ENCODE measurements around the gene SAMD14. TPM values are rescaled to one million over a fixed set of nuclear protein-coding genes. Genes with fewer than 3 reads are reported as not detected.

Gene SAMD14
- total and polyA plus RNA-seq, 2 of the 4 experiments (the other 2 are of a cell fraction) = 1.4 to 6.2 TPM

DNA sequence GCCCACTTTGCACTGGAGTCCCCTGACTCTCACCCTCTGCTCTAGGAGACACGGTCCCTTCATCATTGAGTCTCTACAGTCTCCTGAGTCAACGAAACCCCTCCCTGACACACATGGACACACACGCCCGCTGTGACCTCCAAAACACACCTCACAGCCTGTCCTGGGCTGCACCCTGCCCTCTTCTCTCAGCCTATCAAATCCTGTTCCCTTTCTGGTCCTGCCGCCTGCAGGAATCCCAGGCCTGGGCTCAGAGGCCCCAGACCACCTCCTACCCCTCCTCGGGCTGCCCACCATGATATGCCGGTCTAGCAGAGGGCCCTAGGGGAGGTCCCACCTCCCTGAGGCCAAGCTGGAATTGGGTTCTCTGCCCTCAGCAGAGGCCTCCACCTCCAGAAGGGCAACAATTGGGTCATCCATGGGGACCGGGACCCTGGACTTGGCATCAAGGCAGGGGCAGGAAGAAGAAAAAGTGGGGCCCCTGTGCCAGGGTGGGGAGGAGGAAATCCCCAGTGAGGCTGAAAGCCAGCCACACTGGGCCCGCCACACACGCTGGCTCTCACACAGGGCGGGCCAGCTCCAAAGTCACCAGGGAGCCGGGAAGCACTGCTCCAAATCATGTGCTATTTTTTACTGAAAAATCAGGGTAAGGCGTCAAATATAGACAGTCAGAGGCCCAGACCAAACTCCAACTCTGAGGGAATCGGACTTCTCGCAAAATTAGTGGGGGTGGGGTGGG lies 17.1 kb upstream of the SAMD14 start:
- Histone ChIP-seq H2BK15ac (ENCODE audit: low read depth, low read length) (no peak overlapping the region), H3K56ac (ENCODE audit: extremely low read depth, insufficient read depth, low read length) (no peak overlapping the region), H3K4me3 (ENCODE audit: insufficient read depth, low read depth, low read length) (peak overlapping the region; percentile 86), H3K36me3 (ENCODE audit: control insufficient read depth, insufficient read depth, low read length) (peaks cover 32% of the 10 kb centered on the region), H3K9me3 (ENCODE audit: control insufficient read depth, insufficient read depth, low read length) (no peaks in the 10 kb centered on the region), H3K4me1 (ENCODE audit: control insufficient read depth, insufficient read depth, low read length) (peaks cover 23% of the 10 kb centered on the region), H4K91ac (ENCODE audit: insufficient read depth, low read depth, low read length) (no peak overlapping the region), H3K18ac (ENCODE audit: low read depth, low read length) (no peak overlapping the region), H2AFZ (replicated peaks; ENCODE audit: low read length, poor library complexity) (no peak overlapping the region), H2BK120ac (ENCODE audit: low read depth, low read length) (no peak overlapping the region), H3K4ac (ENCODE audit: low read depth, low read length) (peak overlapping the region; percentile 52), H4K8ac (ENCODE audit: low read depth in 2 of 2, low read length in 2 of 2) (no peak overlapping the region; a peak in 1 of 4 replicates), H4K20me1 (ENCODE audit: insufficient read depth, low read length) (peaks cover 68% of the 10 kb centered on the region), H2BK20ac (ENCODE audit: low read depth, low read length) (no peak overlapping the region), H3K4me2 (ENCODE audit: low read depth, low read length) (peak overlapping the region; percentile 96), H2AK5ac (ENCODE audit: low read depth, low read length) (peak overlapping the region; percentile 57; the same call in 1 of the 2 replicates), H3K79me1 (ENCODE audit: low read depth in 1 of 2, low read length in 2 of 2) (peaks cover 9 to 69% of the 10 kb centered on the region in 2 experiments; a peak in 3 of 4 replicates), H3K9ac (ENCODE audit: low read depth, low read length) (peak overlapping the region; percentile 77), H3K14ac (replicated peaks; ENCODE audit: low read depth, low read length) (peak overlapping the region; percentile 65), H4K5ac (ENCODE audit: low read depth, low read length) (no peak overlapping the region), H2AK9ac (replicated peaks; ENCODE audit: low read depth, low read length, poor library complexity) (peak overlapping the region; percentile 80), H3K27me3 (ENCODE audit: control insufficient read depth, insufficient read depth, low read length) (no peaks in the 10 kb centered on the region), H2BK5ac (ENCODE audit: low read depth, low read length, poor library complexity, severe bottlenecking) (no peak overlapping the region), H3K9me1 (ENCODE audit: insufficient read depth, low read length) (peaks cover 2% of the 10 kb centered on the region; the same call in 1 of the 2 replicates), H3K23ac (ENCODE audit: low read depth, low read length) (peak overlapping the region; percentile 69), H3K27ac (ENCODE audit: insufficient read depth, low read length) (peak overlapping the region; percentile 17)
- WGBS, 2 experiments (ENCODE audit: extremely low coverage in 2 of 2, insufficient read length in 1 of 2) = 54% methylated on average over 8 of the region's 15 CpGs; no CpG with 5 or more reads in 1 of the 2 experiments
- TF ChIP-seq FOS (IDR thresholded peaks at IDR 0.05; ENCODE audit: low read depth, low read length) (no peak), RFX5 (IDR thresholded peaks at IDR 0.05; ENCODE audit: low read depth, low read length) (no peak), RAD21 (IDR thresholded peaks at IDR 0.05; ENCODE audit: low read length) (no peak), MXI1 (IDR thresholded peaks at IDR 0.05; ENCODE audit: borderline replicate concordance, low read depth, low read length) (0 out of 2 replicates have a peak, but pooled peaks have one; percentile 36)
- TF ChIP-seq, protein P1, sequence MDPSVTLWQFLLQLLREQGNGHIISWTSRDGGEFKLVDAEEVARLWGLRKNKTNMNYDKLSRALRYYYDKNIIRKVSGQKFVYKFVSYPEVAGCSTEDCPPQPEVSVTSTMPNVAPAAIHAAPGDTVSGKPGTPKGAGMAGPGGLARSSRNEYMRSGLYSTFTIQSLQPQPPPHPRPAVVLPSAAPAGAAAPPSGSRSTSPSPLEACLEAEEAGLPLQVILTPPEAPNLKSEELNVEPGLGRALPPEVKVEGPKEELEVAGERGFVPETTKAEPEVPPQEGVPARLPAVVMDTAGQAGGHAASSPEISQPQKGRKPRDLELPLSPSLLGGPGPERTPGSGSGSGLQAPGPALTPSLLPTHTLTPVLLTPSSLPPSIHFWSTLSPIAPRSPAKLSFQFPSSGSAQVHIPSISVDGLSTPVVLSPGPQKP (IDR thresholded peaks at IDR 0.05; ENCODE audit: borderline replicate concordance, low read depth, low read length) = no peak
- POLR2A ChIA-PET (ENCODE audit: unreplicated experiment) = no interaction called here
- no TSS peak for BruUV-seq (replicated peaks)
- no peak for DNase-seq
- CTCF ChIA-PET = interaction anchor here (1.3 to 1.8 kb wide), 2 partner anchors 14 to 23 kb away, joined by 4 to 6 read pairs; no protein-coding TSS in a partner anchor
- intact Hi-C loops (cut with micrococcal nuclease) = no loop called here
- dilution Hi-C loops (cut with HindIII; ENCODE audit: low sequenced_read_pairs, unreplicated experiment) = no loop called here
- no peak for ATAC-seq (ENCODE audit: low read depth)
- in situ Hi-C loops (cut with MboI; ENCODE audit: low sequenced_read_pairs) = no loop called here
